ENCODE measurements around the gene PIGU. TPM values are rescaled to one million over a fixed set of nuclear protein-coding genes. Genes with fewer than 3 reads are reported as not detected.

PIGU gene
- total RNA-seq, 1 experiment from 2014 or later: 25.1 TPM

DNA sequence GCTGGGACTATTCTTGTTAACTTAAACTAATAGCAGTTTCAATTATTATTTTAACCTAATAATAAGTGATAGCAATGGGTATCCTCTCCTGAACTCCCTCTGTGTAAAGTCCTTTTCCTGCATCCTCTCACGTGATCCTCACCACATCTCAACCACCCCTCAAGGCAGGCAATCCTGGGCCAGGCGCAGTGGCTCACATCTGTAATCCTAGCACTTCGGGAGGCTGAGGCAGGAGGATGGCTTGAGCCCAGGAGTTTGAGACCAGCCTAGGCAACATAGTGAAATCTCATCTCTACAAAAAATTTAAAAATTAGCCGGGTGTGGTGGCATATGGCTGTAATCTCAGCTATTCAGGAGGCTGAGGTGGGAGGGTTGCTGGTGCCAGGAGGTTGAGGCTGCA, 94.7 kb downstream of the PIGU start:
- Histone ChIP-seq H3K36me3 (ENCODE audit: control insufficient read depth in 1 of 2, insufficient read depth in 2 of 2, low read length in 2 of 2) (no peaks in the 10 kb centered on the region), H3K27ac (ENCODE audit: low read depth, low read length) (no peak overlapping the region), H3K9ac (ENCODE audit: low read length) (no peak overlapping the region), H3K27me3 (ENCODE audit: insufficient read depth, low read length) (no peaks in the 10 kb centered on the region), H3K4me3 (replicated peaks in 1 of 2; ENCODE audit: low read depth in 1 of 2, low read length in 2 of 2) (no peak overlapping the region), H4K20me1 (ENCODE audit: insufficient read depth) (no peaks in the 10 kb centered on the region), H3K4me1 (ENCODE audit: control insufficient read depth in 1 of 2, insufficient read depth in 2 of 2, low read length in 2 of 2) (peaks cover 0 to 31% of the 10 kb centered on the region in 2 experiments; a peak in 2 of 4 replicates), H3K4me2 (ENCODE audit: low read length) (no peak overlapping the region), H2AFZ (ENCODE audit: low read depth, low read length, poor library complexity, severe bottlenecking) (no peak overlapping the region), H3K9me3 (ENCODE audit: control insufficient read depth in 1 of 2, insufficient read depth in 1 of 2, low read depth in 1 of 2, low read length in 2 of 2) (no peaks in the 10 kb centered on the region), H3K79me2 (ENCODE audit: insufficient read depth, low read length) (no peaks in the 10 kb centered on the region), H3K9me2 (ENCODE audit: insufficient read depth) (no peaks in the 10 kb centered on the region)
- TF ChIP-seq SRF (IDR thresholded peaks at IDR 0.05; ENCODE audit: low read depth) (no peak), ZBTB33 (IDR thresholded peaks at IDR 0.05; ENCODE audit: extremely low read depth, insufficient replicate concordance, low read length) (no peak), ZNF274 (IDR thresholded peaks at IDR 0.05; ENCODE audit: low read depth, low read length) (no peak), JUND (IDR thresholded peaks at IDR 0.05) (no peak), ELF1 (IDR thresholded peaks at IDR 0.05; ENCODE audit: borderline replicate concordance, low read depth) (no peak), SP1 (IDR thresholded peaks at IDR 0.05; ENCODE audit: low read depth) (no peak), EGR1 (IDR thresholded peaks at IDR 0.05; ENCODE audit: low read depth) (no peak), FOSL1 (IDR thresholded peaks at IDR 0.05; ENCODE audit: low read depth) (no peak), RAD21 (IDR thresholded peaks at IDR 0.05; ENCODE audit: low read depth) (no peak), SIN3A (IDR thresholded peaks at IDR 0.05; ENCODE audit: low read depth) (no peak), ZFX (IDR thresholded peaks at IDR 0.05) (no peak), TCF7L2 (IDR thresholded peaks at IDR 0.05; ENCODE audit: borderline replicate concordance, extremely low read depth, insufficient read depth, insufficient read length) (no peak), YY1 (IDR thresholded peaks at IDR 0.05; ENCODE audit: extremely low read depth, insufficient replicate concordance, low read depth, low read length) (no peak)
- TF ChIP-seq, protein P1, sequence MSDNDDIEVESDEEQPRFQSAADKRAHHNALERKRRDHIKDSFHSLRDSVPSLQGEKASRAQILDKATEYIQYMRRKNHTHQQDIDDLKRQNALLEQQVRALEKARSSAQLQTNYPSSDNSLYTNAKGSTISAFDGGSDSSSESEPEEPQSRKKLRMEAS (IDR thresholded peaks at IDR 0.05): no peak
- no peak for DNase-seq (ENCODE audit: low read depth, low spot score)
- CTCF ChIA-PET: interaction anchor here (1.6 kb wide), 1 partner anchor 187 kb away, joined by 4 read pairs; no protein-coding TSS in a partner anchor
- intact Hi-C loops (cut with micrococcal nuclease): no loop called here
- POLR2A ChIA-PET: no interaction called here
- no TSS peak for BruUV-seq (replicated peaks)
- RAD21 ChIA-PET (ENCODE audit: low non-redundant PET in 1 of 2, low total read pairs in 2 of 2, uncharacterized antibody in 2 of 2, unreplicated experiment in 2 of 2): no interaction called here
- no peak for ATAC-seq
